Stimulated activated naive CD8-positive, alpha-beta T cell treated with anti-CD3 and anti-CD28 coated beads, Interleukin-15, Interleukin-2, amounts not matched to agents 100 ng/mL and 50 ng/mL, for 24 hours (primary cell): ENCODE results near the gene DNAI1.
"Not testable (repeated sequence)": the region's sequence is repeated elsewhere in the genome, so short reads cannot be mapped to it uniquely, and the experiment has no call there.

Experiments used
- H3K27ac Mint-ChIP-seq: one replicate; pipeline ENCODE4 v1.8.0; 2021; ENCODE audit warnings: mild to moderate bottlenecking, mixed read lengths
- H3K27me3 Mint-ChIP-seq: one replicate; pipeline ENCODE4 v1.8.0; 2021; ENCODE audit warnings: mixed read lengths
- H3K36me3 Mint-ChIP-seq: one replicate; pipeline ENCODE4 v1.8.0; 2021; ENCODE audit warnings: low read depth, mixed read lengths
- H3K4me1 Mint-ChIP-seq: one replicate; pipeline ENCODE4 v1.8.0; 2021; ENCODE audit warnings: low read depth, mixed read lengths
- H3K4me3 Mint-ChIP-seq: one replicate; pipeline ENCODE4 v1.8.0; 2021; ENCODE audit warnings: mild to moderate bottlenecking, mixed read lengths
- H3K9me3 Mint-ChIP-seq: one replicate; pipeline ENCODE4 v1.8.0; 2021; ENCODE audit warnings: mixed read lengths

Gene DNAI1

GRCh38 chr9:34458013-34458958, at the start of gene DNAI1, which contains the start of gene FAM219A:
Gene DNAI1, plus strand, starts transcription at chr9:34458805. Its CDS starts 201 bp downstream, at chr9:34459006.
Gene FAM219A, minus strand, starts transcription at chr9:34458570. Its CDS starts 307 bp downstream, at chr9:34458263.
- Mint-ChIP-seq H3K4me1 (peaks cover 49% of the 10 kb centered on the region), H3K27me3 (peaks cover 12% of the 10 kb centered on the region), H3K4me3 (peak within 1 kb of the TSS; percentile 87), H3K9me3 (no peaks in the 10 kb centered on the region), H3K27ac (peak within 1 kb of the TSS; percentile 78), H3K36me3 (peaks cover 4% of the 10 kb centered on the region)

GRCh38 chr9:34409154-34409553, 49.5 kb upstream of the DNAI1 start:
- no peaks in the 10 kb centered on the region for H3K36me3 Mint-ChIP-seq
- no peak overlapping the region for H3K27ac Mint-ChIP-seq
- no peaks in the 10 kb centered on the region for H3K27me3 Mint-ChIP-seq
- H3K4me1 Mint-ChIP-seq = no peaks in the 10 kb centered on the region
- no peaks in the 10 kb centered on the region for H3K9me3 Mint-ChIP-seq
- H3K4me3 Mint-ChIP-seq = no peak overlapping the region

- Mint-ChIP-seq H3K9me3 (no peaks in the 10 kb centered on the region), H3K4me3 (no peak overlapping the region), H3K4me1 (no peaks in the 10 kb centered on the region), H3K27me3 (no peaks in the 10 kb centered on the region), H3K36me3 (no peaks in the 10 kb centered on the region), H3K27ac (no peak overlapping the region)
These were observed 46.3 kb upstream of the DNAI1 start for GRCh38 chr9:34412336-34412735.

- no peak overlapping the region for H3K27ac Mint-ChIP-seq
These were observed 45.3 kb upstream of the DNAI1 start for GRCh38 chr9:34413231-34413852.

GRCh38 chr9:34417734-34418133, 40.9 kb upstream of the DNAI1 start:
- H3K9me3 Mint-ChIP-seq = no peaks in the 10 kb centered on the region
- H3K27me3 Mint-ChIP-seq = no peaks in the 10 kb centered on the region
- no peaks in the 10 kb centered on the region for H3K36me3 Mint-ChIP-seq
- no peaks in the 10 kb centered on the region for H3K4me1 Mint-ChIP-seq
- H3K27ac Mint-ChIP-seq = no peak overlapping the region
- no peak overlapping the region for H3K4me3 Mint-ChIP-seq

More at GRCh38 chr9:34413231-34413852, 45.3 kb upstream of the DNAI1 start:
- H3K27me3 Mint-ChIP-seq = no peaks in the 10 kb centered on the region
- no peaks in the 10 kb centered on the region for H3K9me3 Mint-ChIP-seq
- H3K36me3 Mint-ChIP-seq = no peaks in the 10 kb centered on the region
- no peak overlapping the region for H3K4me3 Mint-ChIP-seq
- no peaks in the 10 kb centered on the region for H3K4me1 Mint-ChIP-seq

- Mint-ChIP-seq H3K36me3 (no peaks in the 10 kb centered on the region), H3K27ac (no peak overlapping the region), H3K4me3 (no peak overlapping the region), H3K27me3 (no peaks in the 10 kb centered on the region), H3K9me3 (no peaks in the 10 kb centered on the region), H3K4me1 (no peaks in the 10 kb centered on the region)
These were observed 38.7 kb upstream of the DNAI1 start for GRCh38 chr9:34419716-34420504.

GRCh38 chr9:34426347-34427074, 32.1 kb upstream of the DNAI1 start:
- no peaks in the 10 kb centered on the region for H3K27me3 Mint-ChIP-seq
- no peaks in the 10 kb centered on the region for H3K36me3 Mint-ChIP-seq
- H3K27ac Mint-ChIP-seq = no peak overlapping the region
- no peak overlapping the region for H3K4me3 Mint-ChIP-seq
- H3K4me1 Mint-ChIP-seq = no peaks in the 10 kb centered on the region
- H3K9me3 Mint-ChIP-seq = no peaks in the 10 kb centered on the region

- Mint-ChIP-seq H3K9me3 (no peaks in the 10 kb centered on the region), H3K27ac (no peak overlapping the region), H3K4me3 (no peak overlapping the region), H3K4me1 (no peaks in the 10 kb centered on the region), H3K36me3 (no peaks in the 10 kb centered on the region), H3K27me3 (no peaks in the 10 kb centered on the region)
These were observed 30.2 kb upstream of the DNAI1 start for GRCh38 chr9:34428325-34428958.

GRCh38 chr9:34430843-34431437, 27.7 kb upstream of the DNAI1 start:
- Mint-ChIP-seq H3K9me3 (no peaks in the 10 kb centered on the region), H3K27me3 (no peaks in the 10 kb centered on the region), H3K4me3 (no peak overlapping the region), H3K36me3 (no peaks in the 10 kb centered on the region), H3K4me1 (no peaks in the 10 kb centered on the region), H3K27ac (no peak overlapping the region)

- Mint-ChIP-seq H3K4me3 (no peak overlapping the region), H3K36me3 (no peaks in the 10 kb centered on the region), H3K27ac (no peak overlapping the region), H3K4me1 (no peaks in the 10 kb centered on the region), H3K27me3 (no peaks in the 10 kb centered on the region), H3K9me3 (no peaks in the 10 kb centered on the region)
These were observed 26.9 kb upstream of the DNAI1 start for GRCh38 chr9:34431667-34432066.

GRCh38 chr9:34437006-34437925, 21.3 kb upstream of the DNAI1 start:
- Mint-ChIP-seq H3K9me3 (no peaks in the 10 kb centered on the region), H3K27ac (no peak overlapping the region), H3K4me3 (no peak overlapping the region), H3K27me3 (no peaks in the 10 kb centered on the region), H3K36me3 (no peaks in the 10 kb centered on the region), H3K4me1 (peaks cover 8% of the 10 kb centered on the region)

- not testable (repeated sequence) for H3K36me3 Mint-ChIP-seq
These were observed 20.7 kb upstream of the DNAI1 start for GRCh38 chr9:34437926-34438307.

GRCh38 chr9:34438465-34438864, 20.1 kb upstream of the DNAI1 start:
- H3K27ac Mint-ChIP-seq = not testable (repeated sequence)

More at GRCh38 chr9:34437926-34438307, 20.7 kb upstream of the DNAI1 start:
- not testable (repeated sequence) for H3K4me1 Mint-ChIP-seq, H3K27ac Mint-ChIP-seq, H3K27me3 Mint-ChIP-seq, H3K4me3 Mint-ChIP-seq, H3K9me3 Mint-ChIP-seq

More at GRCh38 chr9:34438465-34438864, 20.1 kb upstream of the DNAI1 start:
- H3K4me1 Mint-ChIP-seq, H3K9me3 Mint-ChIP-seq, H3K27me3 Mint-ChIP-seq, H3K4me3 Mint-ChIP-seq, H3K36me3 Mint-ChIP-seq: not testable (repeated sequence)
